HG02852 (cell line): Measurements from ENCODE around the gene ZC3H11A.
"Not testable (repeated sequence)": the region's sequence is repeated elsewhere in the genome, so short reads cannot be mapped to it uniquely, and the experiment has no call there.

Experiments
- ATAC-seq: cut with Tn5 transposase; IDR thresholded peaks from one replicate; pipeline ENCODE4 v1.9.1; 2021; ENCODE audit warnings: mild to moderate bottlenecking, moderate library complexity; ENCODE audit not compliant: unreplicated experiment

Gene ZC3H11A

DNA sequence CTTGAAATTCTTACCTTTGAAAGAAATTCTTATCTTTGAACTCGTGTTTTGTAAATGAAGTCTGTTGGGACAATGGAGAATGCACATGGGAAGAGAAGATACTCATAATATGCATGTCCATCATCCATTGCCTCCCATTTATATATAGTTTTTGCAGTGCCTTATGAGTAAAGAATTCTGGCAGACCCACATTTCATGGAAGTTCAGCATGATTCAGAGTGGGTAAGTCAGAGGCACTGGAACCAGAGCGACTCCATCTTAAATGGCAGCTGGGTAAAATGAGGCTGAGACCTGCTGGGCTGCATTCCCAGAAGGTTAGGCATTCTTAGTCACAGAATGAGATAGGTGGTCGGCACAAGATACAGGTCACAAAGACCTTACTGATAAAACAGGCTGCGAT, 16.6 kb upstream of the ZC3H11A start:
- no peak for ATAC-seq

GRCh38 chr1:203781962-203782361, 13.5 kb upstream of the ZC3H11A start:
- ATAC-seq = no peak

- ATAC-seq = no peak
These were observed 5.5 kb upstream of the ZC3H11A start for GRCh38 chr1:203789966-203790365.

GRCh38 chr1:203791498-203791897, 3.9 kb upstream of the ZC3H11A start:
- ATAC-seq = no peak

GRCh38 chr1:203792486-203792885, 2.9 kb upstream of the ZC3H11A start:
- no peak for ATAC-seq

DNA sequence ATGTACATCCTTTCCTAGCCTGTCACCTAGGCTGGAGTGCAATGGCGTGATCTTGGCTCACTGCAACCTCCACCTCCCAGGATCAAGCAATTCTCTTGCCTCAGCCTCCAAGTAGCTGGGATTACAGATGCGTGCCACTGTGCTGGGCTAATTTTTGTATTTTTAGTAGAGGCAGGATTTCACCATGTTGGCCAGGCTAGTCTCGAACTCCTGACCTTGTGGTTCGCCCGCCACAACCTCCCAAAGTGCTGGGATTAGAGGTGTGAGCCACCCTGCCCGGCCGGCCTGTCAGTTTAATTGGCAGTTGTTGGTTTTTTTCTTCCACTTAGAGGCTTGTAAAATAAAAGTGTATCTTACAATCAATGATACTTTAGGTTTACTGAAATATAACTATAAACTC, 1.9 kb upstream of the ZC3H11A start:
- ATAC-seq = not testable (repeated sequence)

DNA sequence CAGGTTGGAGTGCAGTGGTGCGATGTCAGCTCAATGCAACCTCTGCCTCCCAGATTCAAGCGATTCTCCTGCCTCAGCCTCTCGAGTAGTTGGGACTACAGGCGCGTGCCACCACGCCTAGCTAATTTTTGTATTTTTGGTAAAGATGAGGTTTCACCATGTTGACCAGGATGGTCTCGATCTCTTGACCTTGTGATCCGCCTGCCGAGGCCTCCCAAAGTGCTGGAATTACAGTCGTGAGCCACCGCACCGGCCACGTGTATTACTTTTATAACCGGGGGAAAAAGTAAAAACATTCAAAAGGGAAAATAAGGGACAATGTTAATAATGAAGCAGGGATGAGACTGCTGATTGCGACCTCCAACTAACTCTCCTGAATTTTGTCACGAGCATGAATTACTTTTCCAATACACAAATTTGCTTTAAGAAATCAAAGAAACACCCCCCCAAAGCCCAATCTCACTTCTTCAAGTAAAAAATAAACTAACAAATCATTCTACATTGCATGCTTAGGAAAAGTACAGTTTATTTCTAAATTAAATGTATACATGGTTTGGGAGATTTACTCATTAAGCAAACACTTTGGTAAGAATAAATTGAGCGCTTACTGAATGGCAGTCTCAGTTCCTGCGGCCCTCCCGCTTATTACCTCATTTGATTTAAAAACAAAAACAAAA, 521 bp upstream of the ZC3H11A start:
- no peak for ATAC-seq

- ATAC-seq = no peak
These were observed 798 bp downstream of the ZC3H11A start for GRCh38 chr1:203796236-203796605.

DNA sequence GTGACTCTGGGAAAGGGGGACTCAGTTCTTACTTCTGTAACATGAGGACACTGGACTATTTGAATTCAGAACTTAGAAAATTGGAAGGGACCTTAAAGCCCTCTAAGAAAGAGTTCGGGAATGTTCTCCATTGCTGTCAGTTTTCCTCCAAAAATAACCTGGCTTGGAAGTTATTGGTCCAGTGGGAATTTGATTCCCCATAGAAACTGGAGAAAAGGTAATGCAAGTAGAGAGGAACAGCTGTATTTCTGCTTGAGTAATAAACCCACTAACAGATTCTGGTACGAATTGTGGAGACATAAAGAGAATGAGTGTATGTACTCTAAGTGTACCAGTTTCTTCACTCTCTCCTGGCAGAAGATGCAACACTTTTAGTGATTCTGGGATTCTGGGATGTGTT, 1.8 kb downstream of the ZC3H11A start:
- ATAC-seq = no peak

- no peak for ATAC-seq
These were observed 2.7 kb downstream of the ZC3H11A start for GRCh38 chr1:203797948-203798655.

DNA sequence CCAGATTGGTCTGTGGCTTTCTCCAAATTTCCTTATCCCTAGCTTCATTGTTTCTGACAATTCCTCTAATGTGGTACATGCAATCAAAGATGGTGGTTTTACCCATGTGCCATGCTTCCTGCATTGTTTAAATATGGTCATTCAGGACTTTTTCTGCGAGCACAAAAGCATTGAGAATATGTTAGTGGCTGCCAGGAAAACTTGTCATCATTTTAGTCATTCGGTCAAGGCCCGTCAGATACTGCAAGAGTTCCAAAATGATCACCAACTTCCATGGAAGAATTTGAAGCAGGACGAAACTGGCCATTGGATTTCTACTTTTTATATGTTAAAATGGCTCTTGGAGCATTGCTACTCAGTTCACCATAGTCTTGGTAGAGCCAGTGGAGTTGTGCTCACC, 3.7 kb downstream of the ZC3H11A start:
- no peak for ATAC-seq

DNA sequence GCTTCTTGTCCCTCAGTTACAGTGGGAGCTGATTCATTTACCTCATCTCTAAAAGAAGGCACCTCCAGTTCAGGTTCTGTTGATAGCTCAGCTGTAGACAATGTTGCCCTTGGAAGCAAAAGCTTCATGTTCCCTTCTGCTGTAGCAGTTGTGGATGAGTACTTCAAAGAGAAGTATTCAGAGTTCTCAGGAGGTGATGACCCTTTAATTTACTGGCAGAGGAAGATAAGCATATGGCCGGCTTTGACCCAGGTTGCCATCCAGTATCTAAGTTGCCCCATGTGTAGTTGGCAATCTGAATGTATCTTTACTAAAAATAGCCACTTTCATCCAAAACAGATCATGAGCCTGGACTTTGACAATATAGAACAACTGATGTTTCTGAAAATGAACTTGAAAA, 4.5 kb downstream of the ZC3H11A start:
- ATAC-seq = no peak

- no peak for ATAC-seq
These were observed 10.3 kb downstream of the ZC3H11A start for GRCh38 chr1:203805689-203806088.

DNA sequence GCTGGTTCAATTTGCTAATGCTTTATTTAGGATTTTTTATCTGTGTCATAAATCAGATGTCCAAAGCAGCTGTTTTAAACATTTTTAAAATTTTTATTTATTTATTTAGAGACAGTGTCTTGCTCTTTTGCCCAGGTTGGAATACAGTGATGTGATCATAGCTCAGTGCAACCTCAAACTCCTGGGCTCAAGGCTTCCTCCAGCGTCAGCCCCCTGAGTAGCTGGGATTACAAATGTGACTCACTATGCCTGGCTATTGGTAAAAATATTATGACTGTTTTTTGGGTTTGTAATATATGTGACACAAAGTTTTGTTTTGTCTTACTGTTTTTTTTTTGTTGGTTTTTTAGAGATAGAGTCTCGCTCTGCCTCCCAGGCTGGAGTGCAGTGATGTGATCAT, 11.8 kb downstream of the ZC3H11A start:
- ATAC-seq = no peak

DNA sequence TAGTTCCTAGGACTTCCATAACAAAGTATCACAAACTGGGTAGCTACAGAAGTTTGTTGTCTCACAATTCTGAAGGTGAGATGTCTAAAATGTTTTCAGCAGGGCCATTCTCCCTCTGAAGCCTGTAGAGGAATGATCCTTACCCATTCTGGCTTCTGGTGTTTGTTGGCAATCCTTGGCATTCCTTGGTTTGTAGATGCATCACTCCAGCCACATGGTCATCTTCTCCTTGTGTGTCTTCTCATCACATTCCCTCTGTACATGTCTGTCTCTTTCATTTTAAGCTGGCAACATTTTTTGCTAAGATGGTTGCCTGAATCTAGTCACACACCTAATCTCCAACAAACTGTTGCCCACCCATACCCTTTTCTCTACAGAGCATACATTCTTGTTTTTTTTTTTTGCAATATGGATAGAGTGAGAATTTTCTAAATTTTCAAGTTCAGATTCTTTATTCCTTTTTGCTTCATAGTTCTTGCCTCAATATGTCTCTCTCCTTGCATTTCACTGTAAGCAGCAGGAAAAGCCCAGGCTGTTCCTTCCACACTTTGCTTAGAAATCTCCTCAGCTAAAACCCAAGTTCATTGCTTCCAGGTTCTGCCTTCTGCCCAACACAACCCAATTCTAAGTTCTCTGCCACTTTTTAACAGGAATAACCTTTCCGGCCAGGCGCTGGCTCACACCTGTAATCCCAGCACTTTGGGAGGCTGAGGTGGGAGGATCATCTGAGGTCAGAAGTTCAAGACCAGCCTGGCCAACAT, 18.3 kb downstream of the ZC3H11A start:
- ATAC-seq = no peak

GRCh38 chr1:203818399-203818798, 23.0 kb downstream of the ZC3H11A start:
- ATAC-seq = no peak

- ATAC-seq = no peak
These were observed 27.9 kb downstream of the ZC3H11A start for GRCh38 chr1:203823306-203823705.

- no peak for ATAC-seq
These were observed 30.8 kb downstream of the ZC3H11A start for GRCh38 chr1:203826175-203826574.

DNA sequence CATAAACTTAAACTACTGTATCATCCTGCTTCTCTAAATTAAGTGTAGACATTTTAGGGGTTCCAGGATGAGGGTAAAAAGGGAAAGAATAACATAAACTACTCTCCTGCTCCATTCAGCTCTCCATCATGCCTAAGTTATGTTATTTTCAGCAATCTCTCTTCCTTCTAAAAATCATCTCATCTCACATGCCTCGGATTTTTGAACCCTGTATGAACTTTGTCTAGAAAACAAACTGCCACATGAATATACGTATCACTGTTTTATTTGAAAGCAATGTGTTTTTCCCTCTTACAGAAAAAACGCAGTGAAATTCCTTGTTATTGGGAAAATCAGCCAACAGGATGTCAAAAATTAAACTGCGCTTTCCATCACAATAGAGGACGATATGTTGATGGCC, 32.6 kb downstream of the ZC3H11A start:
- ATAC-seq = no peak

DNA sequence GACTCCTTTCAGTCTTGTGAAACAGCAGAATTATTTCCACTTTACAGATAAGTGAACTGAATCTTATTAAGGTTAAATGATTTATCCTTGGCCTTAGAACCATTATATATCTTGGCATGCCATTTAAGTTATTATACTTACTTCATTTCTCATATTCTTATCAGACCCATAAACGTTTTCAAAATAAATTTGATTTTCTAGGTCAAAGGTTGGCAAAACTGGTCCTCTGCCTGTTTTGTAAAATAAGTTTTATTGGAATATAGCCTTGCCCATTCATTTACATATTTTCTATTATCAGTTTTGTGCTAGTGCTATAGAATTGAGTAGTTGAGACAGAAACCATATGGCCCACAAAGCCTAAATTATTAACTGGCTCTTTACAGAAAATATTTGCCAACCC, 33.1 kb downstream of the ZC3H11A start:
- ATAC-seq = no peak

DNA sequence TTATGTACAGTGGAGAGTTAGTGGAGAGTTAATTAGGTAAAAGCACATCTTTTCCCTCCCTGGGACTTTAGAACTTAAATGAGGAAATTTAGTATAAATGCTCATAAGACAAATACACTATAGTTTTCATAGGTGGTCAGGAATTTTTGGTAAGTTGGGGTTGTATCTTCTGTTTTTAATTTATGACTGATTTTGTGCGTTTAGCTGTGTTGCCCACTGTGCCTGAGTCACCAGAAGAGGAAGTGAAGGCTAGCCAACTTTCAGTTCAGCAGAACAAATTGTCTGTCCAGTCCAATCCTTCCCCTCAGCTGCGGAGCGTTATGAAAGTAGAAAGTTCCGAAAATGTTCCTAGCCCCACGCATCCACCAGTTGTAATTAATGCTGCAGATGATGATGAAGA, 33.8 kb downstream of the ZC3H11A start:
- ATAC-seq = not testable (repeated sequence)

DNA sequence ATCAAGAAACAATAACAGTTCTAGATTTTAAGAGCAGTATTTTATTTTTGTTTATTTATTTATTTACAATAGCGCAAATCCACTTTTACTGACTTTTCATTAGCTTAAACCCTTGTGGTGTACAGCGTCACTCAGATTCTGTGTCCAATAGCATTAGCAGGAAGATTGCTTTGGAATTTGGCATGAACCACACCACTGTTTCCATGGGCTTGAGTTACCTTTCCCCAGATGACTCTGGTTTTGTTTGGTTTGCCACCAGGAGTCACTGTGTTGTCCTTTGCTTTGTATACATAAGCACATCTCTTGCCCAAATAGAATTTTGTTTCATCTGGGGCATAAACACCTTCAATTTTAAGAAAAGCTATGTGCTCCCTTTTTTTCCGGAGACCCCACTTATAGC, 40.1 kb downstream of the ZC3H11A start:
- ATAC-seq = no peak
